HT1080 (cell line): ENCODE results near the gene POU2AF3. TPM values are rescaled to one million over a fixed set of nuclear protein-coding genes. Genes with fewer than 3 reads are reported as not detected.
"Not testable (repeated sequence)": the region's sequence is repeated elsewhere in the genome, so short reads cannot be mapped to it uniquely, and the experiment has no call there.

ENCODE experiments used
- DNase-seq: peaks from one replicate; pipeline ENCODE4 v3.0.0-alpha.2; 2015; ENCODE audit warnings: low read depth
- polyA plus RNA-seq, 2 experiments: library from polyadenylated mRNA; depleted of rRNA; stranded (reverse); fragments of >200 nt; gene quantifications; 2 replicates each; pipeline ENCODE4 v1.2.3, GENCODE V29; 2015
- total RNA-seq: library from RNA; depleted of rRNA; stranded (reverse); fragments of >200 nt; shearing (Covaris generic); gene quantifications from 2 replicates; pipeline ENCODE4 v1.2.3, GENCODE V29; 2014; rRNA removed

The POU2AF3 gene
- not detected in 2 replicates for total RNA-seq
- polyA plus RNA-seq (2015; cell fraction: cytosol; rRNA removed) = 0.07 TPM in 1 of 2 replicates, not detected in the other
- not detected in 2 replicates for polyA plus RNA-seq (2015; cell fraction: nucleus; rRNA removed)

- DNase-seq = no peak
Measured at GRCh38 chr11:111298413-111299100, at the start of gene POU2AF3. Gene POU2AF3, plus strand, starts transcription at chr11:111298546. Its CDS starts 36 bp downstream, at chr11:111298582.

GRCh38 chr11:111250936-111251335, 47.4 kb upstream of the POU2AF3 start:
- DNase-seq = no peak

- DNase-seq = no peak
Measured at GRCh38 chr11:111253131-111253530, 45.2 kb upstream of the POU2AF3 start.

GRCh38 chr11:111253630-111254029, 44.7 kb upstream of the POU2AF3 start:
- DNase-seq = no peak

GRCh38 chr11:111258046-111258445, 40.3 kb upstream of the POU2AF3 start:
- DNase-seq = no peak

GRCh38 chr11:111259896-111260295, 38.5 kb upstream of the POU2AF3 start:
- DNase-seq = peak; percentile 60

GRCh38 chr11:111260811-111261210, 37.5 kb upstream of the POU2AF3 start:
- no peak for DNase-seq

- DNase-seq = no peak
Measured at GRCh38 chr11:111264646-111265045, 33.7 kb upstream of the POU2AF3 start.

GRCh38 chr11:111265421-111265820, 32.9 kb upstream of the POU2AF3 start:
- no peak for DNase-seq

- DNase-seq = not testable (repeated sequence)
Measured at GRCh38 chr11:111268303-111268702, 30.0 kb upstream of the POU2AF3 start.

- DNase-seq = no peak
Measured at GRCh38 chr11:111269146-111269868, 29.0 kb upstream of the POU2AF3 start.

GRCh38 chr11:111272420-111272819, 25.9 kb upstream of the POU2AF3 start:
- DNase-seq = no peak

- DNase-seq = no peak
Measured at GRCh38 chr11:111282562-111283075, 15.7 kb upstream of the POU2AF3 start.

- DNase-seq = no peak
Measured at GRCh38 chr11:111283945-111284481, 14.3 kb upstream of the POU2AF3 start.

GRCh38 chr11:111285189-111286091, 12.9 kb upstream of the POU2AF3 start:
- DNase-seq = no peak

GRCh38 chr11:111291764-111292163, 6.6 kb upstream of the POU2AF3 start:
- DNase-seq = no peak

GRCh38 chr11:111292408-111292807, 5.9 kb upstream of the POU2AF3 start:
- DNase-seq = not testable (repeated sequence)

GRCh38 chr11:111296196-111296595, 2.1 kb upstream of the POU2AF3 start:
- DNase-seq = no peak

- DNase-seq = no peak
Measured at GRCh38 chr11:111297696-111298095, 650 bp upstream of the POU2AF3 start.

GRCh38 chr11:111299101-111300026, 1.0 kb downstream of the POU2AF3 start:
- no peak for DNase-seq
